IPS-NIHi7 (cell line): ENCODE measurements around the gene HS6ST2.

Source experiments
- DNase-seq: peaks from one replicate; pipeline ENCODE4 v3.0.0; 2012; ENCODE audit warnings: mixed read lengths; ENCODE audit errors: extremely low spot score

The HS6ST2 gene

GRCh38 chrX:132795181-132795580 lies 163.2 kb downstream of the HS6ST2 start:
- peak; percentile 40 for DNase-seq

DNA sequence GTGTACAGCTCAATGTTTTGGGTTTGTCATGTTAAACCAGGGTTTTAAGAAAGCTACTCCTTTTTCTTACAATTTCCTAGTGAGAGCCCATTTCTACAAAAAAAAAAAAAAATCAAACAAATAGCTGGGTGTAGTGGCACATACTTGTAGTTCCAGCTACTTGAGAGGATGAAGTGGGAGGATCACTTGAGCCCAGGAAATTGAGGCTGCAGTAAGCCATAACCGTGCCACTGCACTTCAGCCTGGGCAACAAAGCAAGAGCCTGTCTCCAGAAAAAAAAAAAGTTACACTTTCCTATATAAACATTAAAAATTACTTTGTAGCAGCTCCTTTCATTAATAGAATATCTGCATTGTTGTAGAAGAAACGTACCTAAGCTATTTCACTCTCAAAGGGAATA lies 166.7 kb downstream of the HS6ST2 start:
- no peak for DNase-seq

DNA sequence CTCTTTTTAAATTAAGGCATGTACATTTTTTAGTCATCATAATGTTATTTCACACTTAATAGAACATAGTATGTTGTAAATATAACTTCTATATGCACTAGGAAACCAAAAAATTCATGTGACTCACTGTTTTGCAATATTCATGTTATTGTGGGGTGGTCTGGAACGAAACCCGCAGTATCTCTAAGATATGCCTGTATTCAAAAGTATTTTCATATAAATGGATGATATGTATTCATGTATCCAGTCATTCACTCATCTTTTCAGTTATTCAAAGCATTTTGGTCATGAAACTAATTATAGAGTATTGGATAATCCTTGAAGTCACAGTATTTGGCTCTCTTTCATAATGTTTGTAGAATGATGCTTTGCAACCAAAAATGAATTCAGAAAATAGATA lies 168.1 kb downstream of the HS6ST2 start:
- no peak for DNase-seq

GRCh38 chrX:132786217-132786616 lies 172.2 kb downstream of the HS6ST2 start:
- no peak for DNase-seq

DNA sequence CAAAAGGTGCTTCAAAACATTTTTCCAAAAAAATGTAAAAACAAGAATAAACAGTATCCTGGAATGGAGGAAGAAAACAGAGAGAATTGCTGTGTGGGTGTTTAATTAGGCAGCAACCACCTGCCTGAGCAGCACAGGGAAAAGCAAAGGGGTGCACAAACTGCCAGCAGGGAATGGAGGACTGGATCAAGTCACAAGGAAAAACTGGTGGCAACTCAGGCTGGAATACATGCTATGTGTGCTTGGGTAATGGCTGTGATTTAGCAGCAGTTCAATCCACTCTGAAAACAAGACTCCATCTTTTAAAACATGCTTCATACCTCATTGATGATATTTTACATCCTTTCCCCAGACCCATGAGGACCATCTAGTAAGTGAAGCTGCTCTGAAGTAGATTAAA lies 179.5 kb downstream of the HS6ST2 start:
- DNase-seq, result no peak

GRCh38 chrX:132776486-132777210 lies 181.8 kb downstream of the HS6ST2 start:
- no peak for DNase-seq

DNA sequence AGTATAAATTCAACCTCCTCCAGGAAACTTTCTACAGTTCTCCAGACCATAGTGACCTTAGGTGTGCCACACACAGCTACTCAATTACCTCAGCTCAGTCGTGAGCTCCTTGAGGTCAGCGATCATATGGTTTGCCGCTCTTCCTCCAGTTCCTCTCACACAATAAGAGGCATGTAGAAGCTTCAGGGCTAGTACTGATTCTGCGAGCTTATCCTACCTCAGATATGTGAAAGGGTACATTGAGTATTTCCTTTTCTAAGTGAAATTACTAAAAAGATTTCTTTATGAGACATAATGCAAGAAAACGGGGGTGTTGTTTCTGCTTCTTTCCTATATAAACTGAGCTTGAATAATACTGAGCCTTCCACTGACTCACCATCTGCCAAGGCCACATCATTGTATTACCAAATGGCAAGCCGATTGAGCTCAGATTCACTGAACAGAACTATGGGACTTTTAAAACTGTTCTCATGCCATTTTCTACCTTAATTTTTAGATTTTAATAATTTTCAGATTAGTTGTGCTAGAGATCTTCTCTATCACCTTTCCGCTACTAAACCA lies 183.1 kb downstream of the HS6ST2 start:
- DNase-seq, result no peak

DNA sequence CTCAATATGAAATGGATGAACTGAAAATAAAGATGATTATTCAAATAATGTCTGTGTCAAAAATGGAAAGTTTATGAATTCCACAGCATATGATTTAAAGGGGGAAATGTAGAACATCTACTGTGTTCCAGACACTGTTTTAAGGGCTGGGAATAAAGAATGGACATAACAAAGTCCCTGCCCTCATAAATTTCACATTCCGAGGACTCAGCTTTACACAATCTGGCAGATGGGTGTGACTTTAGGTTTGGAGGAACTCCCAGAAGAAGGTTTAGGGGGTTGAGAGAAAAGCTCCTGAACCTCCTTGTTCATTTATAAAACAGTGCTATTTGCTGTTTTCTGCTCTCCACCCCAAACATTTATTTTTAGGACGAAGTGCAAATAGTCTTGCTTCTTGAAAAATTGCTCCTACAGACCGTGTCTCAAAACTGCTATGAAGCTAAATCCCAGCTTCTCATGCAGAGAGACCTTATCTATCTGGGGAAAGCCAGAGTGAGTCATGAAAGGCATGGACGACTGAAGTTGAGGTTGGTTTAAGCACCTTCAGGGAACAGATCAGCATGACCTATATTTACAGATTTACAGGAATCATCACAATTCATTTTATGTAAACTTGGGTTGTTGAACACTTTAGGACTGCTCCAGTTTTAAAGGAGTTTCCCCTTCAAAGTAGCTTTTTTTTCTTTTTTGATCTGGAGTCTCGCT lies 184.3 kb downstream of the HS6ST2 start:
- DNase-seq, result no peak

DNA sequence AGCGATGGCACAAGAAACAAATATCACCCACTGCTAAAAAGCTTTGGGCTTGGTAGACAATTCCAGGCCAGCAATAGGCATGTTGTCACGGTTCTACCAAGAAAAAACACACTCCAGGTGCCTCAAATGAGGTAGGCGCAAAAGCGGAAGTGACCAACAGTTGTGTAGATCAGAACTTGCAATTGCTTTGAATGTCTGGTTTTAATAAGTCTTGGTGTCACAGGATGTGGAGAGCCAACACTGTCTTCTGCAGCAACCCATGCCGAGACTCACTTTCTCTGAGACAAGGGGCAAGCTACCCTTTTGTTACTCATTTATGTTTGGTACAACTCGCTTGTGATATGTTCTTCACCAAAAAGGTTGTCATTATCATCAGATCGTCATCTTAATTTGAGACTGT lies 188.8 kb downstream of the HS6ST2 start:
- no peak for DNase-seq

GRCh38 chrX:132766452-132766851 lies 192.0 kb downstream of the HS6ST2 start:
- DNase-seq, result no peak

DNA sequence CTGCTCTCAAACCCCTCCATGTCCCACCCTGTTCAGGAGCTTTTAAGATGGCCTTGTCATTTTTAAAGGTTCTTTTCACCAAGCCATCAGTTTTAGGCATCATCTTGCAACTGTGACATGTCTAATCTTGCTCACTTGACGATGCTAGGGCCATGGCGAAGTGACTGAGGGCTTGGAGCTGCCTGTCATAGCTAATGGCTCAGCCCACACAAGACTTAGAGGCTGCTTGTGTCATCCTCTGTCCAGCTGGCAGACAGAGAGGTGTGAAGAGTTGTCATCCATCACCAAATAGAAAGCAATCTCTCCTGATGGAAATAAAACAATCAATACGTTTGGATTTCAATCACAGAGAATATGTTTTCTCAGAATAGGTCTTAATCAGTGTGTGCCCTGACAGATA lies 194.9 kb downstream of the HS6ST2 start:
- no peak for DNase-seq

GRCh38 chrX:132758759-132759158 lies 199.7 kb downstream of the HS6ST2 start:
- DNase-seq, result peak; percentile 43

- no peak for DNase-seq
Observed at GRCh38 chrX:132757066-132757623, 201.3 kb downstream of the HS6ST2 start.

GRCh38 chrX:132756439-132756838 lies 202.0 kb downstream of the HS6ST2 start:
- DNase-seq, result no peak

- peak; percentile 48 for DNase-seq
Observed at GRCh38 chrX:132751063-132751690, 207.3 kb downstream of the HS6ST2 start.

- no peak for DNase-seq
Observed at GRCh38 chrX:132750331-132751062, 207.9 kb downstream of the HS6ST2 start.

DNA sequence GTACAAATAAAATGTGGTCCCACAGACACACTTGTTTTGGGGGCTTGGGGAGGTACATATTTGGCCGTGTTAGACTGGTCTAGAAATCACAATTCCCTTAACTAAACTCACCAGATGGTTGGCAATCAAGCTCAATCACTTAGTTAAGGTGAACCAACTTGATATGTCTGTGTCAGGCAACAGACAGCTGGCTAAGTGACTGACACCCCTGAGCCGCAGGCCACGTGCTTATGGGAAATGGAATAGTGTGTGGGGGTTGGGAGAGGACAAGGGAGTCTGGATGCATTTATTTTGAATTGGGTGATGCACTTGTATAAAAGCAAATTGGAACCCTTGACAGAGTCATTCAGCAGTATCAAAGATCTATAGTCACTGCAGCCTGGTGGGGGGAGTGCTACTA lies 209.0 kb downstream of the HS6ST2 start:
- DNase-seq, result no peak

GRCh38 chrX:132748909-132749308 lies 209.5 kb downstream of the HS6ST2 start:
- DNase-seq, result no peak

DNA sequence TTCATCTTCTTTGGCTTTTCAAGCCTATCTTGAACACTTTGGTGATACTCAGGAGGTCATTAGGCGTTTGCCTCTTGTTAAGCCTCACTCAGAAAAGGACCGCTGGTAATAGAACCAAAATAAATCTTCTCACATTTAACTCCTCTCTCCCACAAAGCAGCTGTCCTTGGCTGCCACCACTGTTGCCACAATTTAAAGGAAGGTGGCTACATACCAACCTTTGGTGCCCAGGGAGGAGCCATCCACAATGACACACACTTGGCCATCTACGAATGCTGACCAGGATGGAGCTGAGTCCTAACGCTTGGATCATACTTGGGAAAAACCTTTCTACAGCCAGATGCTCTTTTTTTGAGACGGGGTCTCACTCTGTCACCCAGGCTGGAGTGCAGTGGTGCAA lies 210.2 kb downstream of the HS6ST2 start:
- no peak for DNase-seq

DNA sequence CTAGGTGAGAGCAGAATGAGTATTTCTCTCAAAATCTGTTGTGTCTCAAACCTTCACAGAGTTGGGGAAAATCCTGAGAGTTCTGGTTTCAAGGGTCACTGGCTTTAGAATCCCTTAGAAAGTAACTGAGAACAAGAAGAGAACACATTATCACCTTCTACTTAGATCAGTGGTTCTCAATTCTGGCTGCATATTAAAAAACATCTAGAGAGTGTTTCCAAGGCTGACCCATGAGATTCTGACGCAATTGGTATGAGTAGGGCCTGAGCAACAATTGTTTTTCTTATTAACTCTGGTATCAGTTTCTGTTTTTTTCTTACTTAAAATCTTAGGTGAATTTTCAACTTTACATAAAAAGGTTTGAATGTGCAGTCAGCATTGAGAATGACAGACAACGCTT lies 212.8 kb downstream of the HS6ST2 start:
- no peak for DNase-seq

GRCh38 chrX:132744470-132744869 lies 214.0 kb downstream of the HS6ST2 start:
- DNase-seq, result no peak

DNA sequence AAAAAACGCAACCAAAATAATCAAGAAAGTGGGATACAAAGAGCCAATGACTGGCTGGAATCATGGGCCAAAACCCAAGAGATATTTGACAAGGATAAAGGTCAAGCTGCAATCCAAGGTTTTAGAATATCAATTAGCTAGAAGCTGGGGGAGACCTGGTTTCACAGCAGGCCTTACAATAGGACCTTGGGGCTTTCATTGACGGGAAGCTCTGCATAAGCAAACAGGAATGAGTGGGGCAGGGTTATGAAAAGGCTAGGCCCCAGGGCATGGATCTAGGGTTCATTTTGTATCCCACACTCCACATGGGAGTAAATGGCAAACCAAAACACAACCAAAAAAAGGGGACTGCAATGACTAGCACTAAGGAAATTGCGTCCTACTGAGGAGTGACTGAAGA lies 215.3 kb downstream of the HS6ST2 start:
- peak; percentile 55 for DNase-seq
